KMS-11 (cell line): Measurements from ENCODE around the gene KIF12.

ENCODE experiments used
- H2AFZ ChIP-seq: fragments of 200-600 bp; sonication (generic); 2 replicates; pipeline ENCODE4 v1.6.1; 2016; ENCODE audit warnings: antibody characterized with exemption, mixed run types, low read depth
- H3K27ac ChIP-seq: fragments of 200-600 bp; sonication (generic); 2 replicates; pipeline ENCODE4 v1.6.1; 2016; ENCODE audit warnings: mild to moderate bottlenecking, mixed run types
- H3K27me3 ChIP-seq: fragments of 200-600 bp; sonication (generic); 2 replicates; pipeline ENCODE4 v1.6.1; 2017; ENCODE audit warnings: mild to moderate bottlenecking, low read depth, mixed run types, moderate library complexity; ENCODE audit not compliant: insufficient read depth
- H3K36me3 ChIP-seq: fragments of 200-600 bp; sonication (generic); 2 replicates; pipeline ENCODE4 v1.6.1; 2017; ENCODE audit warnings: mild to moderate bottlenecking, mixed run types; ENCODE audit not compliant: insufficient read depth
- H3K4me1 ChIP-seq: fragments of 200-600 bp; sonication (generic); 2 replicates; pipeline ENCODE4 v1.6.1; 2016; ENCODE audit warnings: mild to moderate bottlenecking, low read depth, mixed run types; ENCODE audit not compliant: poor library complexity, severe bottlenecking
- H3K4me2 ChIP-seq: fragments of 200-600 bp; sonication (generic); 2 replicates; pipeline ENCODE4 v1.7.0; 2016; ENCODE audit warnings: mild to moderate bottlenecking, mixed run types
- H3K4me3 ChIP-seq: fragments of 200-600 bp; sonication (generic); IDR thresholded peaks from 2 replicates; pipeline ENCODE4 v1.6.1; 2017; ENCODE audit warnings: low read depth, low read length, mixed read lengths; ENCODE audit not compliant: insufficient read depth
- H3K79me2 ChIP-seq: fragments of 200-600 bp; sonication (generic); 2 replicates; pipeline ENCODE4 v1.6.1; 2016; ENCODE audit warnings: low read depth, mixed run types; ENCODE audit not compliant: insufficient read depth
- H3K9ac ChIP-seq: fragments of 200-600 bp; sonication (generic); 2 replicates; pipeline ENCODE4 v1.6.1; 2016; ENCODE audit warnings: mild to moderate bottlenecking, mixed run types
- H4K20me1 ChIP-seq: fragments of 200-600 bp; sonication (generic); 2 replicates; pipeline ENCODE4 v1.6.1; 2016; ENCODE audit warnings: mild to moderate bottlenecking, mixed run types; ENCODE audit not compliant: insufficient read depth
- TF ChIP-seq, protein P1 (sequence below): fragments of 200-600 bp; sonication (generic); conservative IDR thresholded peaks from 2 replicates; pipeline ENCODE4 v1.6.1; 2017; ENCODE audit warnings: low read depth, mild to moderate bottlenecking, antibody characterized with exemption, low read length, moderate library complexity, mixed read lengths

Gene KIF12

DNA sequence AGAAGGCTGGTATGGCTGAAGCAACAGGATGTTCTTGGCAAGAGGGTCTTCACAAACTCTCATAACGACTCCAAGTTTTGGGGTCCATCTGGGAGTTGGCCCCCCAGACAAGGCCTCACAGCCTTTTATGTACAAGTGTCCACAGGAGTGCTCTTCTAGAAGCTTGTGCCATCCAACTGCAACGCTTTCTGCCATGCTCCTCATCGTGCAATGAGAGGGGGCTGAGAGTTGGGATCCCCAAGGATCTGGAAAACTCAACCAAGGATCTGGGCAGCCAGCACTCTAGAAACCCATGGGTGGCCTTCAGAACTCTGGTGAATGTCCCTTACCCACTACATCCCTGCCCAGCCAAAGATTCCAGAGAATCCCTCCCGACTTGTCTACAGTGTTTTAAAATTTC lies 12.5 kb downstream of the KIF12 start:
- Histone ChIP-seq H3K27me3 (no peaks in the 10 kb centered on the region), H3K27ac (no peak overlapping the region), H3K79me2 (no peaks in the 10 kb centered on the region), H4K20me1 (no peaks in the 10 kb centered on the region), H3K4me1 (no peaks in the 10 kb centered on the region), H3K9ac (no peak overlapping the region), H2AFZ (no peak overlapping the region), H3K4me3 (no peak overlapping the region), H3K36me3 (no peaks in the 10 kb centered on the region), H3K4me2 (no peak overlapping the region)
- TF ChIP-seq, protein P1, sequence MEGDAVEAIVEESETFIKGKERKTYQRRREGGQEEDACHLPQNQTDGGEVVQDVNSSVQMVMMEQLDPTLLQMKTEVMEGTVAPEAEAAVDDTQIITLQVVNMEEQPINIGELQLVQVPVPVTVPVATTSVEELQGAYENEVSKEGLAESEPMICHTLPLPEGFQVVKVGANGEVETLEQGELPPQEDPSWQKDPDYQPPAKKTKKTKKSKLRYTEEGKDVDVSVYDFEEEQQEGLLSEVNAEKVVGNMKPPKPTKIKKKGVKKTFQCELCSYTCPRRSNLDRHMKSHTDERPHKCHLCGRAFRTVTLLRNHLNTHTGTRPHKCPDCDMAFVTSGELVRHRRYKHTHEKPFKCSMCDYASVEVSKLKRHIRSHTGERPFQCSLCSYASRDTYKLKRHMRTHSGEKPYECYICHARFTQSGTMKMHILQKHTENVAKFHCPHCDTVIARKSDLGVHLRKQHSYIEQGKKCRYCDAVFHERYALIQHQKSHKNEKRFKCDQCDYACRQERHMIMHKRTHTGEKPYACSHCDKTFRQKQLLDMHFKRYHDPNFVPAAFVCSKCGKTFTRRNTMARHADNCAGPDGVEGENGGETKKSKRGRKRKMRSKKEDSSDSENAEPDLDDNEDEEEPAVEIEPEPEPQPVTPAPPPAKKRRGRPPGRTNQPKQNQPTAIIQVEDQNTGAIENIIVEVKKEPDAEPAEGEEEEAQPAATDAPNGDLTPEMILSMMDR: no peak

DNA sequence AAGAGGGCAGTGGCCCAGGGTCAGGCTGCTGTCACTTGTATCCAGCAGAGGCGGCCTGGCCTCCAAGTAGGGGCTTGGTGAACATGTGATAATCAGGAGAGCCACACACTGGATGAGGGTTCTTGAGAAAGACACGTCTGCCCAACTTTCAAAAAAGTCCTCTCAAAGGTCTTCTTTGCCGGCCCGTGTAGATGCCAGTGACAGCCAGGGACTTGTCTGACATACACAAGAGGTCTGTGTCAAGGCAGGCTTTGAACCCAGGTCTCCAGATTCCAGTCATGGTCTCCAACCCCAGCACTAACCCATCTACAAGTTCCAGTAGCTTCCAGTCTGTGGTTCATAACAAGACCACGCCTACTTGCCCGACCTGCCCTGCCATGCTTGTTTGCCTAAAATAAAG lies 13.1 kb downstream of the KIF12 start:
- Histone ChIP-seq H3K36me3 (no peaks in the 10 kb centered on the region), H3K27me3 (no peaks in the 10 kb centered on the region), H3K4me1 (no peaks in the 10 kb centered on the region), H2AFZ (no peak overlapping the region), H3K4me2 (no peak overlapping the region), H3K9ac (no peak overlapping the region), H4K20me1 (no peaks in the 10 kb centered on the region), H3K27ac (no peak overlapping the region), H3K4me3 (no peak overlapping the region), H3K79me2 (no peaks in the 10 kb centered on the region)
- TF ChIP-seq, protein P1: no peak

DNA sequence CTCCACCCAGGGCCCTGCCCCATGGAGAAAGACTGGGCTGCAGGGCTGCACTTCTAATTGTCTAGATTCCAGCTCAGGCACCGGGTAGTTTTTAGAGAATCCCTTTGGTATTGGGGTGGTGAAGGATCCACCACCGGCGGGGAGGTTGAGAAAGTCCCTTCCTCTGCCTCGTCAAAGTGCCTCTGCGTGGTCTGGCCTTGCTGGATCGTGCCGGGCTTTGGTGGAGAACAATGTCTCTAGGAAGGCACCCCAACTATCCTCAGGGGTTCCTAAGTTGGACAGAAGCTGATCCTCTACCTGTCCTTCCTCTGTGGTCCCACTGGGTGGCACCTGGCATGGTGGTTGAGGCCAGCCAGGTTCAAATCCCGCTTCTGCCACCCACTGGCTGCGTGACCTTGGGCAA lies 13.7 kb downstream of the KIF12 start:
- TF ChIP-seq, protein P1: no peak
- no peak overlapping the region for H3K4me3 ChIP-seq
- H3K36me3 ChIP-seq: no peaks in the 10 kb centered on the region
- H2AFZ ChIP-seq: no peak overlapping the region
- H3K79me2 ChIP-seq: no peaks in the 10 kb centered on the region
- no peak overlapping the region for H3K9ac ChIP-seq
- H4K20me1 ChIP-seq: no peaks in the 10 kb centered on the region
- no peaks in the 10 kb centered on the region for H3K27me3 ChIP-seq
- H3K4me1 ChIP-seq: no peaks in the 10 kb centered on the region
- no peak overlapping the region for H3K4me2 ChIP-seq
- H3K27ac ChIP-seq: no peak overlapping the region

- TF ChIP-seq, protein P1: no peak
- H3K79me2 ChIP-seq: no peaks in the 10 kb centered on the region
- H3K4me2 ChIP-seq: no peak overlapping the region
- no peaks in the 10 kb centered on the region for H3K4me1 ChIP-seq
- no peaks in the 10 kb centered on the region for H4K20me1 ChIP-seq
- H3K36me3 ChIP-seq: no peaks in the 10 kb centered on the region
- no peak overlapping the region for H3K27ac ChIP-seq
- H3K9ac ChIP-seq: no peak overlapping the region
- H3K27me3 ChIP-seq: no peaks in the 10 kb centered on the region
- H2AFZ ChIP-seq: no peak overlapping the region
- H3K4me3 ChIP-seq: no peak overlapping the region
Measured at GRCh38 chr9:114084282-114085073, 14.6 kb downstream of the KIF12 start.
